MM.1S (cell line): ENCODE results near the gene USP10.
A peak's percentile ranks its signal among the peaks of the same experiment; 100 is the strongest.

ENCODE experiments used
- DNase-seq: peaks from one replicate; pipeline ENCODE4 v3.0.0-alpha.2; 2015
- H2AFZ ChIP-seq: fragments of 300-600 bp; sonication (generic); 2 replicates; pipeline ENCODE4 v1.6.0; 2016; ENCODE audit warnings: antibody characterized with exemption, low read length
- H3F3A ChIP-seq: fragments of 300-600 bp; sonication (generic); 2 replicates; pipeline ENCODE4 v1.6.1; 2016; ENCODE audit warnings: mild to moderate bottlenecking, antibody characterized with exemption, low read length, moderate library complexity, mixed read lengths; ENCODE audit not compliant: insufficient read depth
- H3K27ac ChIP-seq: fragments of 300-600 bp; sonication (generic); 2 replicates; pipeline ENCODE4 v1.5.1; 2016; ENCODE audit warnings: mild to moderate bottlenecking, low read length
- H3K27me3 ChIP-seq: fragments of 300-600 bp; sonication (generic); replicated peaks from 2 replicates; pipeline ENCODE4 v1.6.0; 2016; ENCODE audit warnings: low read length; ENCODE audit not compliant: insufficient read depth
- H3K36me3 ChIP-seq: fragments of 300-600 bp; sonication (generic); replicated peaks from 2 replicates; pipeline ENCODE4 v1.6.1; 2016; ENCODE audit warnings: mild to moderate bottlenecking, low read length, mixed read lengths; ENCODE audit not compliant: insufficient read depth
- H3K4me1 ChIP-seq: fragments of 300-600 bp; sonication (generic); 2 replicates; pipeline ENCODE4 v1.6.1; 2016; ENCODE audit warnings: low read length, mixed read lengths
- H3K4me2 ChIP-seq: fragments of 300-600 bp; sonication (generic); 2 replicates; pipeline ENCODE4 v1.6.0; 2016; ENCODE audit warnings: low read depth, low read length
- H3K4me3 ChIP-seq: fragments of 300-600 bp; sonication (generic); 2 replicates; pipeline ENCODE4 v1.5.1; 2016; ENCODE audit warnings: low read length, mixed read lengths
- H3K79me2 ChIP-seq: fragments of 300-600 bp; sonication (generic); 2 replicates; pipeline ENCODE4 v1.6.1; 2016; ENCODE audit warnings: mixed run types, low read length, mixed read lengths
- H3K9ac ChIP-seq: fragments of 300-600 bp; sonication (generic); 2 replicates; pipeline ENCODE4 v1.6.1; 2016; ENCODE audit warnings: low read length, mixed read lengths
- H3K9me2 ChIP-seq: fragments of 300-600 bp; sonication (generic); replicated peaks from 2 replicates; pipeline ENCODE4 v1.6.1; 2016; ENCODE audit warnings: mild to moderate bottlenecking, low read length, mixed read lengths; ENCODE audit not compliant: insufficient read depth
- H3K9me3 ChIP-seq: fragments of 300-600 bp; sonication (generic); replicated peaks from 2 replicates; pipeline ENCODE4 v1.6.1; 2016; ENCODE audit warnings: mild to moderate bottlenecking, low read length, mixed read lengths; ENCODE audit not compliant: insufficient read depth
- H4K20me1 ChIP-seq: fragments of 300-600 bp; sonication (generic); 2 replicates; pipeline ENCODE4 v1.6.1; 2016; ENCODE audit warnings: mild to moderate bottlenecking, low read length, moderate library complexity, mixed read lengths; ENCODE audit not compliant: insufficient read depth
- EZH2 ChIP-seq: fragments of 300-600 bp; sonication (generic); optimal IDR thresholded peaks from 2 replicates; pipeline ENCODE3; 2017; ENCODE audit warnings: low read depth, mild to moderate bottlenecking, antibody characterized with exemption, low read length, mixed read lengths
- EZH2phosphoT487 ChIP-seq: fragments of 300-600 bp; sonication (generic); IDR thresholded peaks from 2 replicates; pipeline ENCODE4 v1.6.1; 2018; ENCODE audit warnings: antibody characterized with exemption, low read length
- TF ChIP-seq, protein P1 (sequence below): fragments of 300-600 bp; sonication (generic); IDR thresholded peaks from 2 replicates; pipeline ENCODE4 v1.5.1; 2016; ENCODE audit warnings: antibody characterized with exemption, low read length, mixed read lengths

USP10 gene

DNA sequence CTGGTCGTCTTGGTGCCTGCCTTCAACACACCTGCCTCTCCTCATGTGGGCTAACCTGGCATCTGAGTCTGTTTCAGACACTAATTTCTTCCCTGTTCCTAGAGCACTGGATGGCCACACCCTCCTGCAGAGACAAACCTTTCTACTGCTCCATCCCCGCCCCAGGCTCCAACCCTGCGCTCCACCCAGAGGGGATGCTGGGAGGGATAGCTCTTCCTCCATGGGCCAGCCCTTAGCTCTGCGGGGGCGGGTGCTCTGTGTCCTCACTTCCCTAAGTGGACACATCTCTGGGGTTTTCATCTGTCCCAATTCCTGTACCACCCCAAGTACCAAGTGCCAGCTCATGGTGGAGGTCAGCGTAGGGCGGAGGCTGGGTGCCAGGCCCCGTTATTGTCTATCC, 109.0 kb downstream of the USP10 start:
- no peak overlapping the region for H3K27ac ChIP-seq
- no peaks in the 10 kb centered on the region for H3K36me3 ChIP-seq
- H3K27me3 ChIP-seq: peaks cover 50% of the 10 kb centered on the region
- no peak for DNase-seq
- no peak overlapping the region for H3K4me2 ChIP-seq
- H3F3A ChIP-seq: no peaks in the 10 kb centered on the region
- H4K20me1 ChIP-seq: no peaks in the 10 kb centered on the region
- TF ChIP-seq EZH2phosphoT487 (no peak), EZH2 (no peak)
- TF ChIP-seq, protein P1, sequence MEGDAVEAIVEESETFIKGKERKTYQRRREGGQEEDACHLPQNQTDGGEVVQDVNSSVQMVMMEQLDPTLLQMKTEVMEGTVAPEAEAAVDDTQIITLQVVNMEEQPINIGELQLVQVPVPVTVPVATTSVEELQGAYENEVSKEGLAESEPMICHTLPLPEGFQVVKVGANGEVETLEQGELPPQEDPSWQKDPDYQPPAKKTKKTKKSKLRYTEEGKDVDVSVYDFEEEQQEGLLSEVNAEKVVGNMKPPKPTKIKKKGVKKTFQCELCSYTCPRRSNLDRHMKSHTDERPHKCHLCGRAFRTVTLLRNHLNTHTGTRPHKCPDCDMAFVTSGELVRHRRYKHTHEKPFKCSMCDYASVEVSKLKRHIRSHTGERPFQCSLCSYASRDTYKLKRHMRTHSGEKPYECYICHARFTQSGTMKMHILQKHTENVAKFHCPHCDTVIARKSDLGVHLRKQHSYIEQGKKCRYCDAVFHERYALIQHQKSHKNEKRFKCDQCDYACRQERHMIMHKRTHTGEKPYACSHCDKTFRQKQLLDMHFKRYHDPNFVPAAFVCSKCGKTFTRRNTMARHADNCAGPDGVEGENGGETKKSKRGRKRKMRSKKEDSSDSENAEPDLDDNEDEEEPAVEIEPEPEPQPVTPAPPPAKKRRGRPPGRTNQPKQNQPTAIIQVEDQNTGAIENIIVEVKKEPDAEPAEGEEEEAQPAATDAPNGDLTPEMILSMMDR: no peak
- H3K4me3 ChIP-seq: no peak overlapping the region
- H3K9me2 ChIP-seq: no peaks in the 10 kb centered on the region
- H3K79me2 ChIP-seq: no peaks in the 10 kb centered on the region
- H3K4me1 ChIP-seq: no peaks in the 10 kb centered on the region
- no peak overlapping the region for H3K9ac ChIP-seq
- H2AFZ ChIP-seq: no peak overlapping the region
- no peaks in the 10 kb centered on the region for H3K9me3 ChIP-seq

DNA sequence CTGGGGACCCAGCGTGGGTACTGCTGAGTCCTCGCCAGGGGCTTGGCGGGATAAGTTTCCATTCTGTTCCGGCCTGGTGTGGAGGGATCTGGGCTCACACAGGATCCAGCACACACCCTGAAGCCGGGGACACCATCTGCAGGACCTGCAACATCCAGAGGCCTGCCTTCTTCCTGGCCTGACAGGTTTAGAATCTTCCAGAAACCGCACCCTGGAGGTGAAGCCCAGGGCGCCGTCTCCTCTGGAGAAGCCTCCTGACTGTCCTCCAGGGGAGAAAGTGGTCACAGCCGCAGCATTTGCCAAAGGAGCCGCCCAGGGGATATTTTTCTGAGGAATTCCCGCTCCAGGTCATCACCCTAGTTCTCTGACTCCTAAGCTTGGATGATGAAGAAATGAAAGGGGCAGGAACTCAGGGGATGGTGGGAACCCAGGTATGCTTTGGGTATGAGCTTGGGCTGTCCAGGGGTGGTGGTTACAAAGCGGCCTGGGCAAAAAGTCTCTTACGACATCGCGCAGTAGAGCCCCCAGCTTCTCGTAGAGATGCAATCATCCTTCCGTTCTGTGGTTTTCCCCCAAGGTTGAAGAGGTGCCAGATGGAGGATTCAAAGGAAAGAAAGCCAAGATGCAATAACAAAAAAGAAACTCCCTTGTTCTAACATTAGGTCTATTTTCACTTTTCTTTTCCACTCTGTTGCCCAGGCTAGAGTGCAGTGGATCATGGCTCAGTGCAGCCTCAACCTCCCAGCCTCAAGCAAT, 110.9 kb downstream of the USP10 start:
- H2AFZ ChIP-seq: no peak overlapping the region
- peak; percentile 18 for DNase-seq
- TF ChIP-seq, protein P1: no peak
- no peak for TF ChIP-seq EZH2phosphoT487
- TF ChIP-seq EZH2: no peak

DNA sequence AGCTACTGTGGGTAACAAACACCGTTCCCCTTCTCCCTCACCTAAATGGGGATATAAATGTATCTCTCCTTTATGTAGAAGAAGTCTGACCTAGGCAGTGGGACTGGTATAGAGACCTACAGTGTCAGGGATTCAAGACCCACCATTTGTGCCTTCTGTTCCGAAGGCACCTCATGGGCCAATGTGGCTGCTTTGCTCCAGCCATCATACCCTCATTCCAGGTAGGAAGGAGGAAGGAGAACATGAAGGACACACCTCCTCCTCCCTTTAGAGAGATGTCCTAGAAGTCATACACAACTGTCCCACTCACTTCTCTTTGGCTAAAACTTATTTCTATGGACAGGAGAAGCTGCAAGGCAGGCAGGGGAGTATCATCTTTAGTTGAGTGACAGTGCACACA, 111.7 kb downstream of the USP10 start:
- H3K9me2 ChIP-seq: no peaks in the 10 kb centered on the region
- H4K20me1 ChIP-seq: no peaks in the 10 kb centered on the region
- no peak overlapping the region for H3K4me3 ChIP-seq
- TF ChIP-seq EZH2 (no peak), EZH2phosphoT487 (no peak)
- TF ChIP-seq, protein P1: no peak
- no peak for DNase-seq
- no peak overlapping the region for H3K27ac ChIP-seq
- H3K4me1 ChIP-seq: no peaks in the 10 kb centered on the region
- H3K79me2 ChIP-seq: no peaks in the 10 kb centered on the region
- no peak overlapping the region for H2AFZ ChIP-seq
- H3K9ac ChIP-seq: no peak overlapping the region
- H3K9me3 ChIP-seq: no peaks in the 10 kb centered on the region
- no peak overlapping the region for H3K4me2 ChIP-seq
- no peaks in the 10 kb centered on the region for H3K36me3 ChIP-seq
- H3F3A ChIP-seq: no peaks in the 10 kb centered on the region
- peaks cover 63% of the 10 kb centered on the region for H3K27me3 ChIP-seq

More for the DNA sequence above, 110.9 kb downstream of the USP10 start:
- no peaks in the 10 kb centered on the region for H3K4me1 ChIP-seq
- no peaks in the 10 kb centered on the region for H3K79me2 ChIP-seq
- no peaks in the 10 kb centered on the region for H4K20me1 ChIP-seq
- H3K4me2 ChIP-seq: peak overlapping the region; percentile 45; the same call in 1 of the 2 replicates
- H3K27me3 ChIP-seq: peaks cover 62% of the 10 kb centered on the region
- no peaks in the 10 kb centered on the region for H3K36me3 ChIP-seq
- no peaks in the 10 kb centered on the region for H3F3A ChIP-seq
- H3K27ac ChIP-seq: no peak overlapping the region
- no peaks in the 10 kb centered on the region for H3K9me2 ChIP-seq
- no peak overlapping the region for H3K4me3 ChIP-seq
- H3K9me3 ChIP-seq: no peaks in the 10 kb centered on the region
- H3K9ac ChIP-seq: no peak overlapping the region
